Transverse colon (tissue), 4 donors: ENCODE results near the gene C16orf82. TPM values are rescaled to one million over a fixed set of nuclear protein-coding genes. Genes with fewer than 3 reads are reported as not detected.

Experiments
- DNase-seq: peaks from one replicate; pipeline ENCODE4 v3.0.0-alpha.2; 2019
- H3K27ac ChIP-seq, 4 donors: fragments of 200-600 bp; sonication (generic); 2 replicates each; pipeline ENCODE4 v1.5.1; 2016 to 2018; ENCODE audit warnings: inconsistent platforms in 4 of 4
- H3K27me3 ChIP-seq: fragments of 200-600 bp; sonication (generic); 2 replicates; pipeline ENCODE4 v1.5.1; 2017; ENCODE audit warnings: inconsistent platforms
- H3K36me3 ChIP-seq, 4 donors: fragments of 200-600 bp; sonication (generic); 2 replicates each; pipeline ENCODE4 v1.5.1; 2017 to 2019; ENCODE audit warnings: inconsistent platforms in 4 of 4
- H3K4me1 ChIP-seq, 4 donors: fragments of 200-600 bp; sonication (generic); 2 replicates each; pipeline ENCODE4 v1.5.1; 2017 to 2020; ENCODE audit warnings: inconsistent platforms in 4 of 4
- H3K4me3 ChIP-seq, 4 donors: fragments of 200-600 bp; sonication (generic); 1 replicate in 1 of 4; 2 replicates in 3 of 4; pipeline versions ENCODE4 v1.5.1 to v1.6.1; 2017 to 2019; ENCODE audit warnings: inconsistent platforms in 4 of 4
- H3K9me3 ChIP-seq, 2 donors: fragments of 200-600 bp; sonication (generic); 2 replicates each; pipeline ENCODE4 v1.5.1; 2017 to 2019; ENCODE audit warnings: inconsistent platforms in 2 of 2
- EP300 ChIP-seq: sonication (generic); formaldehyde crosslinking; IDR thresholded peaks from one replicate; pipeline ENCODE4 v1.6.1; 2017; ENCODE audit warnings: antibody characterized with exemption, low read depth
- POLR2A ChIP-seq: fragments of 450-650 bp; IDR thresholded peaks from one replicate; pipeline ENCODE4 v1.6.1; 2016; ENCODE audit warnings: antibody characterized with exemption, mild to moderate bottlenecking, moderate library complexity
- POLR2AphosphoS5 ChIP-seq, 3 donors: sonication (generic); formaldehyde crosslinking; IDR thresholded peaks; one replicate each; pipeline ENCODE4 v1.6.1; 2016; ENCODE audit warnings: antibody characterized with exemption in 3 of 3
- WGBS, 2 donors: methylation state at CpG; one replicate each; pipeline ENCODE4 v1.1.5; 2018; ENCODE audit warnings: low coverage in 1 of 2; 5-methylcytosine and 5-hydroxymethylcytosine counted together
- in situ Hi-C, 4 donors: fragments of 200-750 bp; cut with MboI; loops; one replicate each; pipeline versions ENCODE4 v1.15.0 to v1.15.1; 2017; ENCODE audit warnings: low sequenced_read_pairs in 3 of 4, low pct_ligation_motif_present in 1 of 4, low pct_unique_long_range_greater_than_20kb in 1 of 4
- intact Hi-C: fragments of 100-400 bp; cut with DNase I; formaldehyde crosslinking; loops from one replicate; pipeline ENCODE4 v1.15.1; 2023; ENCODE audit warnings: low total_unique reads
- total RNA-seq, 4 donors: library from RNA; depleted of rRNA; stranded (reverse); fragments of >200 nt; gene quantifications; one replicate each; pipeline ENCODE4 v1.1.0, GENCODE V29; 2016
- TF ChIP-seq, protein P1 (sequence below), 5 experiments: fragments of 200-600 bp in 3 of 5; fragments of 450-650 bp in 2 of 5; sonication (generic) in 3 of 5; IDR thresholded peaks; 1 replicate in 2 of 5; 2 replicates in 3 of 5; pipeline ENCODE4 v1.5.1; 2016 to 2017; ENCODE audit warnings: antibody characterized with exemption in 5 of 5, inconsistent platforms in 3 of 5, mild to moderate bottlenecking in 2 of 5, moderate library complexity in 1 of 5

Gene C16orf82
- total RNA-seq, 4 donors from 2014 or later = not detected

DNA sequence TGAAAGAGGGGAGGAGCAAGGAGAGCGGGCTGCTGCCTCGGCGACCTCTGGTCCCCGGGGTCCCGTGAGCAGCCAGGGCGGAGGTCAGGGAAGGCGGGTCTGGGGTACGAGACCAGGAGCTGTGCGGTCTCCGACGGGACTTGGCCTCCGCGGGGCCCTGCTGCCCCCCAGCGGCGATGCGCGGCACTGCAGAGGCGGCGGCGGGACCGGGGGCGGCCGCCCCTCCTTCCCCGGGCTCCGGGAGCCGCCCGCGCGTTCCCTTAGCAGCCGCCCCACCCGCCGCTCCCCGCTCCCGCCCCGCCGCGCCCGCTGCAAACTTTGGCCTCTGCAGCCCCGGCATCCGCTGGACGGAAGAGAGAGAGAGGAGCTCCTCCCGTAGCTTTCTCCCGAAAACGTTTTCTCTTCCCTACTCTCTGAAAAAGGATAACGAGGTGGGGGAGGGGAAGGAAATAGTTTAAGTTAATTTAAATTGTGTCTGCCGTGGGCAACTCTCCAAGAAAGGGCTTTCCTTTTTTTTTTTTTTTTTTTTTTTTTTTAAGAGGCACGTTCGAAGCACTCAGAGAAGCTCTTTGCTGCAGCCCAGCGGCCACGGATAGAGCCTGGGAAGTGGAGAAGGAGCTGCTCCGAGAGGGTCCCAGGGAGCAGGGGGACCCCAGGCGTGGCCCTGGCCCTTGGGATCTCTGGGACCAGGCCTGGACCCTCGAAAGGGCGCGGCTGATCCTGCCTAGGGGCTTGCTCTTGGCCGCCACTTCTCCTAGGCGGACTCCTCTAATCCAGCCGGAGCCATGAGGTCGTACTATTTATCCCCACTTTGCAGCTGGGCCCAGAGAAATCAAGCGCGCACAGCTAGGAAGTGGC, 43.2 kb downstream of the C16orf82 start:
- TF ChIP-seq, protein P1, sequence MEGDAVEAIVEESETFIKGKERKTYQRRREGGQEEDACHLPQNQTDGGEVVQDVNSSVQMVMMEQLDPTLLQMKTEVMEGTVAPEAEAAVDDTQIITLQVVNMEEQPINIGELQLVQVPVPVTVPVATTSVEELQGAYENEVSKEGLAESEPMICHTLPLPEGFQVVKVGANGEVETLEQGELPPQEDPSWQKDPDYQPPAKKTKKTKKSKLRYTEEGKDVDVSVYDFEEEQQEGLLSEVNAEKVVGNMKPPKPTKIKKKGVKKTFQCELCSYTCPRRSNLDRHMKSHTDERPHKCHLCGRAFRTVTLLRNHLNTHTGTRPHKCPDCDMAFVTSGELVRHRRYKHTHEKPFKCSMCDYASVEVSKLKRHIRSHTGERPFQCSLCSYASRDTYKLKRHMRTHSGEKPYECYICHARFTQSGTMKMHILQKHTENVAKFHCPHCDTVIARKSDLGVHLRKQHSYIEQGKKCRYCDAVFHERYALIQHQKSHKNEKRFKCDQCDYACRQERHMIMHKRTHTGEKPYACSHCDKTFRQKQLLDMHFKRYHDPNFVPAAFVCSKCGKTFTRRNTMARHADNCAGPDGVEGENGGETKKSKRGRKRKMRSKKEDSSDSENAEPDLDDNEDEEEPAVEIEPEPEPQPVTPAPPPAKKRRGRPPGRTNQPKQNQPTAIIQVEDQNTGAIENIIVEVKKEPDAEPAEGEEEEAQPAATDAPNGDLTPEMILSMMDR (IDR thresholded peaks at IDR 0.05) = peak; percentile 60 to 96 (median 88)
- no peak for TF ChIP-seq POLR2AphosphoS5 (IDR thresholded peaks at IDR 0.05)
- Histone ChIP-seq H3K9me3 (no peaks in the 10 kb centered on the region), H3K27me3 (no peaks in the 10 kb centered on the region), H3K4me1 (peaks cover 5 to 25% (median 9%) of the 10 kb centered on the region in 4 donors), H3K27ac (peak overlapping the region; percentile 70 to 83 (median 78)), H3K4me3 (peak overlapping the region in 3 of 4 donors; percentile 8 to 39 (median 17)), H3K36me3 (no peaks in the 10 kb centered on the region)
- DNase-seq = peak; percentile 90
- in situ Hi-C loops (loop anchor here in 3 of 4 donors (25.0 kb wide), 1 partner anchor 1273 kb away; no protein-coding TSS in a partner anchor), intact Hi-C loops (no loop called here)
- WGBS, 2 donors = 0 to 7% methylated on average over 4 to 50 of the region's 61 CpGs

DNA sequence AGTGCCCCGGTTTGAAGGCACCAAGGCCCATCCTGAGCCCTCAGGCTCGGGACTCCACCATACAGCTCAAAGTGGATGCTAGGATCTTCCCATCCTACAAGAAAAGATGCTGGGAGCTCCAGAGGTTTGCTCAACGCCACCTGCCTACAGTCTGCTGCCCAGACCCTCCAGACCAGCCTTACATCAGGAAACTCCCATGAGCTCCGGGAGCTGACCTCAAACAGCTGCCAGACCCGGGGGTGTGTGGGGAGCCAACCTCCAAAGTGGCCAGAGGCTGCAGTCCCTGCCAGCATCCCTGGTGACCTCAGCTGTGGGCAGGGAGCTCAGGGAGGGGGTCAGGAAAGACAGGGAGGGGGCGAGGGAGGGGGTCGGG, 43.8 kb downstream of the C16orf82 start:
- Histone ChIP-seq H3K27me3 (no peaks in the 10 kb centered on the region), H3K9me3 (no peaks in the 10 kb centered on the region), H3K27ac (peak overlapping the region; percentile 70 to 83 (median 78)), H3K4me1 (peaks cover 5 to 25% (median 9%) of the 10 kb centered on the region in 4 donors), H3K4me3 (peak overlapping the region in 2 of 4 donors; percentile 17 to 39), H3K36me3 (no peaks in the 10 kb centered on the region)
- DNase-seq = no peak
- intact Hi-C loops = no loop called here
- 50% methylated on average over 7 of the region's 7 CpGs; no CpG with 5 or more reads in 1 of the 2 donors for WGBS, 2 donors
- TF ChIP-seq EP300 (no peak), POLR2A (no peak), POLR2AphosphoS5 (IDR thresholded peaks at IDR 0.05) (no peak)
- TF ChIP-seq, protein P1 (IDR thresholded peaks at IDR 0.05) = no peak
- in situ Hi-C loops = loop anchor here in 3 of 4 donors (25.0 kb wide), 1 partner anchor 1273 kb away; no protein-coding TSS in a partner anchor

DNA sequence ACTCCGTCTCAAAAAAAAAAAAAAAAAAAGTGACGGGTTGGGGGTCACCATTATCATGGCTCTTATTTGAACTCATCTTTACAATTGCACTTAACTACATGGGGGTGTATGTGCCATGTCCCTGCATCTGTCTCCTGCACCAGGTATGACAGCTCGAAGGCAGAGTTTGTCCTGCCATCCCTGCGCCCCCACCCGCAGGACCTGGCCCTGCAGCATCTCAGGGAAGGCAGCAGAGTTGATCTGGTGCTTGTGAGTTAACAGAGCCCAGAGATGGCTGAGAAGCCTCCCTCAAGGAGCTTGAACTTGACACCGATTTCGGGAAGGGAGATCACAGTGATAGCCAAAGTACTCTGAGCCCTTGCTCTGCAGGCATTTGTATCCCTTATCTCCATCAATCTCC, 44.8 kb downstream of the C16orf82 start:
- TF ChIP-seq POLR2AphosphoS5 (IDR thresholded peaks at IDR 0.05) (no peak), EP300 (no peak), POLR2A (no peak)
- TF ChIP-seq, protein P1 (IDR thresholded peaks at IDR 0.05) = no peak
- H3K36me3 ChIP-seq = no peaks in the 10 kb centered on the region
- no peaks in the 10 kb centered on the region for H3K9me3 ChIP-seq
- H3K27ac ChIP-seq = no peak overlapping the region
- H3K27me3 ChIP-seq = no peaks in the 10 kb centered on the region
- intact Hi-C loops (no loop called here), in situ Hi-C loops (loop anchor here in 3 of 4 donors (25.0 kb wide), 1 partner anchor 1274 kb away; no protein-coding TSS in a partner anchor)
- H3K4me1 ChIP-seq = peaks cover 5 to 25% (median 9%) of the 10 kb centered on the region in 4 donors
- H3K4me3 ChIP-seq = no peak overlapping the region
- WGBS, 2 donors = 83% methylated on average over 7 of the region's 7 CpGs; no CpG with 5 or more reads in 1 of the 2 donors
- no peak for DNase-seq

DNA sequence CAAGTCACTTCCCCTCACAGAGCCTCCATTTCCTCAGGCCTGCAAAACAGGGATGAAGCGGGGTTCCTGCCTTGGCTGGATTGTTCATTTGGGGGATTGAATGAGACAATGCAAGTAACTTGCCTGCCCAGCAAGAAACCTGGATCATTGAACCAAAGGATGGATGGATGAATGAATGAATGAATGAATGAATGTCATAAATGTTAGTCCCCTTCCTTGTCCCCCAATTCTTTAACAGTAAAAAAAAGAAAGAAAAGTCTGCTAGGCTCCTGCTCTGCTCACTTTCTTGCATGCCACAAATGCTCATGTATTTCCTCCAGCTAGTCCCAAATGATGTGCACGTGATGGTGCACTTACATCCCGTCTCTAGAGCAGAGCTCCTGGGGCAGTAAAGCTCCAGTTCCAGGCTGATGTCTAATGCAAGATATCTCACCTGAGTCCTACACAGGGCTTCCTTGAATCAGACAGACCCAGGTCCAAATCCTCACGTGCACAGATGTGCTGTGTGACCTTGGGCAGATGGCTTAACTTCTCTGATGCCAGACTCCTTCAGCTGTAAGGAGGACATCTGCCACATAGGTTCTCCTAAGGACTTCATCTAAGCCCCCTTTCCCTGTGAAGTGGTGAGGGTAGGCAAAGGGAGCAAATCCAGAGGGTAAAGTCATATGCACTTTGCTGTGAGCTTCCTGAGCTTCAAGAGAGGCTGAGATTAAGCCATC, 45.5 kb downstream of the C16orf82 start:
- TF ChIP-seq EP300 (no peak), POLR2AphosphoS5 (IDR thresholded peaks at IDR 0.05) (no peak)
- TF ChIP-seq, protein P1 (IDR thresholded peaks at IDR 0.05) = no peak
- Histone ChIP-seq H3K36me3 (no peaks in the 10 kb centered on the region), H3K4me3 (no peak overlapping the region), H3K27me3 (no peaks in the 10 kb centered on the region), H3K4me1 (peaks cover 5 to 19% (median 7%) of the 10 kb centered on the region in 4 donors), H3K27ac (no peak overlapping the region), H3K9me3 (no peaks in the 10 kb centered on the region)
- in situ Hi-C loops (loop anchor here in 3 of 4 donors (25.0 kb wide), 1 partner anchor 1275 kb away; no protein-coding TSS in a partner anchor), intact Hi-C loops (no loop called here)
- WGBS, 2 donors = 87% methylated on average over 4 of the region's 4 CpGs; no CpG with 5 or more reads in 1 of the 2 donors
- DNase-seq = no peak
